Stimulated activated CD4-positive, alpha-beta T cell treated with anti-CD3 and anti-CD28 coated beads, TNF-alpha, amount 100 ng/mL, for 1 hour (primary cell): ENCODE data around the gene CENPS.
"Not testable (repeated sequence)": the region's sequence is repeated elsewhere in the genome, so short reads cannot be mapped to it uniquely, and the experiment has no call there.

ENCODE experiments used
- DNase-seq, 3 donors: peaks; one replicate each; pipeline ENCODE4 v3.0.0-alpha.2; 2020; ENCODE audit warnings: low read depth in 3 of 3, low spot score in 1 of 3

Gene CENPS

DNA sequence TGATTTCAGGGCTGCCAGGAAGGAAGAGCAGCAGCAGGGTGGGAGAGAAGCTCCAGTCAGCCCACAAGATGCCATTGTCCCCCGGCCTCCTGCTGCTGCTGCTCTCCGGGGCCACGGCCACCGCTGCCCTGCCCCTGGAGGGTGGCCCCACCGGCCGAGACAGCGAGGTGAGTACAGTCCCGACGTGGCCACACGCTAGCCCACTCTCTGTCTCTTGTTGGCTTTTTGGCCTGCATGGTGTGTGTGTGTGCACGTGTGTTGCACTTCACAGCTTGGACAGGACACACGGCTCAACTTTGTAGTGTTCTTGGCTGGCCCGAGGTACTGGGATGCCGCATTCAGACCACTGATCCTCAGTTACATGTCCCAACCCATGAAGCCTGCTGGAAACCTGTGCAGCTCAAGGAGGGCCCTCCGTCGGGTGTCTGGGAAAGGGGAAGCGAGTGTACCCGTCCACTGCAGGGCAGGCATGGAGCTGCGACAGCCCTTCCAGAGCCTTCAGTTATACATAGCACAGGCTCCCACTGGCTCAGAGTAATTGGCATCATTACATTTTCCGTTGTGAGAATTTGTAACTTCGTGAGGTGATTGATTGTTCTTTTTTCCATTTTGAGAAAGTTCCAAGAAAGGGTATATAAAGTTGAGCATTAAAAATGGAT lies 20.1 kb downstream of the CENPS start:
- DNase-seq = no peak

- no peak for DNase-seq
Observed at GRCh38 chr1:10450836-10451235, 20.6 kb downstream of the CENPS start.

- no peak for DNase-seq
Observed at GRCh38 chr1:10451287-10451686, 21.1 kb downstream of the CENPS start.

DNA sequence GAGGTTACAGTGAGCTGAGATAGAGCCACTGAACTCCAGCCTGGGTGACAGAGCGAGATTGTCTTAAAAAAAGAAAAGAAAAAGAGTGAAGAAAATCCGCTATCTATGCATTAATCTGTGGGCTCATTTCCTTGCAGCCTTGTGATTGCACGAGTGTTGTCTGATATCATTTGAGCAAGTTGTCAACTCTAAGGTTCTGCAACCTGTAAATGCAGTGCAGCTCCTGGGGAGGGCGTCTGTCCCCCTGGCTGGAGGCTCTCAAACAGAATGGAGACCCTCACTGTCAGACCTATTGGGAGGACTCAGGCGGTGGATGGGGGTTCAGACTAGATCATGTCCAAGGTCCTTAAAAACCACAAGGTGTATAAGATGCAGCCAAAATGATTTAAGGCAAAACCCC lies 25.8 kb downstream of the CENPS start:
- DNase-seq = no peak

DNA sequence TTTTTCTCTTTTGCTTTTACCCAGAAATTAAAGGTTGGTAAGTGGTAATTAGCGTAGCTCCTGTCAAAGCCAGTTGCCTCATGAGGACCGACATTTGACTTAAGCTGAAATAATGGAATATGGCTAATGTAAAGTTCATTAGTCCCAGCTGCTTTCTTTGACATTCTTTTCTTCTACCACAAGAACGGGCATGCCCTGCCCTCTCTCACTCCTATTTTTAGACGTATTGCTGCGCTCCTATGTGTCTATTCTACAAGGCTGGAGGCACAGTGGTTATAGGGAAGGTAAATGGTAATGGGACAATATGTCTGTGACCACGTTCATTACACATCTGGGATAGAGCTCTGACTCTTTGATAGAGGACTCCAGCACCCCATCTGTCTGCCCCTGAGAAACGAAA lies 26.4 kb downstream of the CENPS start:
- no peak for DNase-seq

GRCh38 chr1:10457462-10457861 lies 27.2 kb downstream of the CENPS start:
- DNase-seq = not testable (repeated sequence)

DNA sequence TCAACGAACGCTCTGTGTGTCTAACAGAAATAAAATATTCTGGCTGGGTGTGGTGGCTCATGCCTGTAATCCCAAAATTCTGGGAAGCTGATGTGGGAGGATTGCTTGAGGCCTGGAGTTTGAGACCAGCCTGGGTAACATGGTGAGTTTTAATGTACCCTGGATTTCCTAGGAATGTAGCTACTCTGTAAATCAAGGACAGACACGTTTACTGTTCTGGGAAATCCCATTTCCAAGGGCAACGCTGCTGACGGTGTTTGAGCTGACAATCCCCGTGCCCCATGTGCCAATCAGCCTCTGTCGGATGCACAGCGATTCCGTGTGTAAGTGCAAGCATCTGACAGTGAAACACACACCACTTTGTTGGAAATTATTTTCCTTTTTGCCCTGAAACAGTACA lies 27.6 kb downstream of the CENPS start:
- no peak for DNase-seq

- DNase-seq = no peak
Observed at GRCh38 chr1:10459184-10459583, 29.0 kb downstream of the CENPS start.

DNA sequence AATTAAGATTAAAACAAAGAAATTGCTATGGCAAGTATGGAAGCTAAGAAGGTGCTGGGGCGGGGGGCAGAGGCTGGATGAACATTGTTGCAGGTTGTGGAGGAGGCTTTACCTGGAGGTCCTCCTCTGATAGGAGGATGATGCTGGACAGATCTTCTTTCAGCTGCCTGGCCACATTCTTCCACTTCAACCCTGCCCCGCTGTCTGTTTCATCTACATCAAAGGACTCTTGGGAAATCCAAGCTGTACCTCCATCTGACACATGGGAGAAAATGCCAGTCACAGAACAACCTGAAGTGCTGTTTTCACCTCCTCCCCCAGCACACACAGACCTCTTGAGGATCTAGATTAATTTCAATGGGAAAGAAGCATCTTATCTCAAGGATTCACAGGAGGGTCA lies 36.8 kb downstream of the CENPS start:
- DNase-seq = no peak

DNA sequence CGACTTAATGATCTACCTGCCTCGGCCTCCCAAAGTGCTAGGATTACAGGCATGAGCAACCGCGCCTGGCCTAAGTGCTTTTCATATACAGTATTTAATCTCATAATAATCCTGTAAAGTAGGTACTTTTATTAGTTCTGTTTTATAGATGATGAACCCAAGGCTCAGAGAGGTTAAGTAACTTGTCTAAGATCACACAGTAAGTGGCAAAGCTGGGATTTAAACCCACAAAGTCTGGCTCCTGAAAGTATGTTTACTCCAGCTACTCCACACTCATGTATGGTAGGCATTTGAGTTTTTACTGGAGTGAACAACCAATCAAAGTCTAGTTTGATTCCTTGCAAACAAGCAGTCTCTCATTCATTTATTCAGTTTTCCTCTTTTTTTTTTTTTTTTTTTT lies 39.8 kb downstream of the CENPS start:
- DNase-seq = no peak

GRCh38 chr1:10471411-10472219 lies 41.4 kb downstream of the CENPS start:
- no peak for DNase-seq

GRCh38 chr1:10472220-10473144 lies 42.2 kb downstream of the CENPS start, which contains the start of gene DFFA:
Gene DFFA (minus strand): TSS chr1:10472529. CDS start chr1:10472458, 71 bp downstream.
- peak; percentile 62 to 77 (median 71) for DNase-seq

DNA sequence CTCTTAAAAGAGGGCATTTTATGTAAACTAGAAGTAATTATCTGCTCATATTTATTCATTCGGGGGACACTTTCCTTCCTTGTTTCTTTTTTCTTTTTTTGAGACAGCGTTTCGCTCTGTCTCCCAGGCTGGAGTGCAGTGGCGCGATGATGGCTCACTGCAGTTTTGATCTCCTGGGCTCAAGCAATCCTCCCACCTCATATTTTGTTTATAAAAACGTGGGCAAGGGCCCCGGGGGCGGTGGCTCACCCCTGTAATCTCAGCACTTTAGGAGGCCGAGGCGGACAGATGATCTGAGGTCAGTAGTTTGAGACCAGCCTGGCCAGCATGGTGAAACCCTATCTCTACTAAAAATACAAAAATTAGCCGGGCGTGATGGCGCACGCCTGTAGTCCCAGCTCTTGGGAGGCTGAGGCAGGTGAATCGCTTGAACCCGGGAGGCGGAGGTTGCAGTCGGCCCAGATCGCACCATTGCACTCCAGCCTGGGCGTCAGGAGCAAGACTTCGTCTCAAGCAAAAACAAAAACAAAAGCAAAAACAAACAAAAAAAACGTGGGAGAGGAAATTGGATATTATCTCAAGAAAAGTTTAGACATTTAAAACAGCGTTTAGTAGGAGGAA lies 43.0 kb downstream of the CENPS start:
- no peak for DNase-seq

- not testable (repeated sequence) for DNase-seq
Observed at GRCh38 chr1:10474309-10474612, 44.0 kb downstream of the CENPS start.

DNA sequence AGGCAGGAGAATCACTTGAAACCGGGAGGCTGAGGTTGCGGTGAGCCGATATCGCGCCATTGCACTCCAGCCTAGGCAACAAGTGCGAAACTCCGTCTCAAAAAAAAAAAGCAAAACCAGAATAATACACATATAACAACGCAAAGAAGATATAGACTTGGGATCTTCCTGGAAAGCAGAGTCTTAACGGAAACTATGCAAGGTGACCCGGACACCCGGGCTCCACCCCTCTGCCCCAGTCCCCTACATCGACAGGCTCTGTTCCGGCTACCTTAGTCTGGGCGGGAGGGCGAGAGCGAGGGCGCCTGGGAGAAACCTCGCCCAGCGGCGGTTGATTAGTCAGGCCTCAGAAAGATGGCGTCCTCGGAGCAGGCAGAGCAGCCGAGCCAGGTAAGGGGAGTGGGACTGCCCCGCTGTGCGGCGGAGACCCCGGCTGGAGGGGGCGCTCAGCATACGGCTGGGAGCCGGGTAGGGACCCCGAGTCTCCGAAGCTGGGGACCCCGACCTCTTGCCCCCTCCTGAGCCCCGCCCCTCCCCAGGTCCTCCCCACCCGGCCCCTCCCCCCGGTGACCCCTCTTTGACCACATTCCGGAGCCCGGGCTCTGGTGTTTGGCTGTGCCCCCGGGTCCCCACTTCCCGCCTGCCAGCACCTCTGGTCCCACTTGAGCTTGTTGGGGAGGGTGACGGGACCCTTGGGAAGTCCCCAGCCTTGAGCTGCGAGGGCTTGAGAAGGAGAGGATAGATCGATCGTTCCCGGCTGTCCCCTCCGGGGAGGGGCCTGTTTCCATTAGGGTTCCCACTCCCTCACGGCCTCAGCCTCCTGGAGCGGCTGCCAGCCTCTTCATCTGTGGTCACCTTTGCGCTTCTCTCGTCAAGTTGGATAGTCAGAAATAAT lies 44.6 kb downstream of the CENPS start, which contains the start of gene PEX14:
PEX14 (plus strand) TSS at position 338 of the 895 bp plus-strand sequence; CDS start at position 355, 17 bp downstream.
- DNase-seq = peak; percentile 51 to 72 (median 62)

DNA sequence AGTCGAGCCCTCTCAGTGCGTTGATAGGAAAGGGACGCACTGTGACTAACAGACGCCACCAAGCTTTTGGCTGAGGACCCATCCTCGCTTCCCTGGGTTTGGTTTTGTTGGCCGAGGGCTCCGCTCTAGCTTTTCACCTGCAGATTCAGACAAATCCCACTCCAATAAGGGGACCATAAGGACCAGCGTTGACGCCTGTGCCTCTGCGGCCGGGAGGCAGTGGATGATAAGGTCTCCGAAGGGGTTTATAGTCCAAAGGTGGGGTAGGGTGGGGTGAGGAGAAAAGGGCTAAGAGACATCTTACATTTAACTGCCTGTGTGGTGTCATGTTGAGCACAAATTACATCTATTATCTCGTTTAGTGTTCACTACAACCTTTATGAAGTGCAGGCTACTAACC lies 45.3 kb downstream of the CENPS start:
- DNase-seq = no peak

- no peak for DNase-seq
Observed at GRCh38 chr1:10479296-10479695, 49.1 kb downstream of the CENPS start.

GRCh38 chr1:10480614-10481013 lies 50.4 kb downstream of the CENPS start:
- no peak for DNase-seq

GRCh38 chr1:10484521-10484920 lies 54.3 kb downstream of the CENPS start:
- DNase-seq = no peak
